GM12891 (cell line): Measurements from ENCODE around the gene ARID1B.

Experiments
- POLR2A ChIP-seq: IDR thresholded peaks from 2 replicates; pipeline ENCODE4 v1.6.1; 2011; ENCODE audit warnings: low read depth, low read length, control low read depth
- POLR2AphosphoS5 ChIP-seq: IDR thresholded peaks from 2 replicates; pipeline ENCODE4 v1.6.1; 2011; ENCODE audit warnings: low read depth, low read length, control low read depth
- POU2F2 ChIP-seq: IDR thresholded peaks from 2 replicates; pipeline ENCODE4 v1.6.1; 2011; ENCODE audit warnings: low read depth, mild to moderate bottlenecking, control low read depth, low read length, moderate library complexity

DNA sequence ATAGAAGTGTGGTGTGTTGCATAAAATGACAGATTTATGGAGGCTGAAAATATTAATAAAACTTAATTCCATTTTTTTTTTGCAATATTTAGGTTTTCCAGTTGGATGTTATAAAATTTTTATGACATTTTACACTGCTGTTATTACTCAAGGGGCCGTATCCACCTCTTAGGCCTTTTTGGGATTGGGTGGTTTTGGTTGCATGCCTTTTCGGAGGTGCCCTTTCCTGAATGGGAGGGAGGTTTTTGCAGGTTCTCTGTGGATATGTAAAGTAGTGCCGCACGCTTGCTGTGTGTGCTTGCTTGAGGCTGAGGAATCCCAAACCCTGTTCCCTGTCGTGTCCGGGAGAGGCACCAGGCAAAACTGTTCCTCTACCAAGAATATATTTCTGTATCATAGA, 6.8 kb downstream of the ARID1B start:
- TF ChIP-seq POLR2AphosphoS5 (no peak), POLR2A (no peak), POU2F2 (no peak)
